KMS-11 (cell line): ENCODE data around the gene OMG.

Experiments used
- H2AFZ ChIP-seq: fragments of 200-600 bp; sonication (generic); 2 replicates; pipeline ENCODE4 v1.6.1; 2016; ENCODE audit warnings: antibody characterized with exemption, mixed run types, low read depth
- H3K27ac ChIP-seq: fragments of 200-600 bp; sonication (generic); 2 replicates; pipeline ENCODE4 v1.6.1; 2016; ENCODE audit warnings: mild to moderate bottlenecking, mixed run types
- H3K27me3 ChIP-seq: fragments of 200-600 bp; sonication (generic); 2 replicates; pipeline ENCODE4 v1.6.1; 2017; ENCODE audit warnings: mild to moderate bottlenecking, low read depth, mixed run types, moderate library complexity; ENCODE audit not compliant: insufficient read depth
- H3K36me3 ChIP-seq: fragments of 200-600 bp; sonication (generic); 2 replicates; pipeline ENCODE4 v1.6.1; 2017; ENCODE audit warnings: mild to moderate bottlenecking, mixed run types; ENCODE audit not compliant: insufficient read depth
- H3K4me1 ChIP-seq: fragments of 200-600 bp; sonication (generic); 2 replicates; pipeline ENCODE4 v1.6.1; 2016; ENCODE audit warnings: mild to moderate bottlenecking, low read depth, mixed run types; ENCODE audit not compliant: poor library complexity, severe bottlenecking
- H3K4me2 ChIP-seq: fragments of 200-600 bp; sonication (generic); 2 replicates; pipeline ENCODE4 v1.7.0; 2016; ENCODE audit warnings: mild to moderate bottlenecking, mixed run types
- H3K4me3 ChIP-seq: fragments of 200-600 bp; sonication (generic); IDR thresholded peaks from 2 replicates; pipeline ENCODE4 v1.6.1; 2017; ENCODE audit warnings: low read depth, low read length, mixed read lengths; ENCODE audit not compliant: insufficient read depth
- H3K79me2 ChIP-seq: fragments of 200-600 bp; sonication (generic); 2 replicates; pipeline ENCODE4 v1.6.1; 2016; ENCODE audit warnings: low read depth, mixed run types; ENCODE audit not compliant: insufficient read depth
- H3K9ac ChIP-seq: fragments of 200-600 bp; sonication (generic); 2 replicates; pipeline ENCODE4 v1.6.1; 2016; ENCODE audit warnings: mild to moderate bottlenecking, mixed run types
- H4K20me1 ChIP-seq: fragments of 200-600 bp; sonication (generic); 2 replicates; pipeline ENCODE4 v1.6.1; 2016; ENCODE audit warnings: mild to moderate bottlenecking, mixed run types; ENCODE audit not compliant: insufficient read depth
- TF ChIP-seq, protein P1 (sequence below): fragments of 200-600 bp; sonication (generic); conservative IDR thresholded peaks from 2 replicates; pipeline ENCODE4 v1.6.1; 2017; ENCODE audit warnings: low read depth, mild to moderate bottlenecking, antibody characterized with exemption, low read length, moderate library complexity, mixed read lengths

OMG gene

GRCh38 chr17:31256936-31257335, 40.1 kb downstream of the OMG start:
- no peak overlapping the region for H3K4me3 ChIP-seq
- no peak overlapping the region for H2AFZ ChIP-seq
- H3K36me3 ChIP-seq = no peaks in the 10 kb centered on the region; the same call in 1 of the 2 replicates
- H3K9ac ChIP-seq = no peak overlapping the region
- no peaks in the 10 kb centered on the region for H3K27me3 ChIP-seq
- peaks cover 22% of the 10 kb centered on the region for H3K4me1 ChIP-seq
- TF ChIP-seq, protein P1, sequence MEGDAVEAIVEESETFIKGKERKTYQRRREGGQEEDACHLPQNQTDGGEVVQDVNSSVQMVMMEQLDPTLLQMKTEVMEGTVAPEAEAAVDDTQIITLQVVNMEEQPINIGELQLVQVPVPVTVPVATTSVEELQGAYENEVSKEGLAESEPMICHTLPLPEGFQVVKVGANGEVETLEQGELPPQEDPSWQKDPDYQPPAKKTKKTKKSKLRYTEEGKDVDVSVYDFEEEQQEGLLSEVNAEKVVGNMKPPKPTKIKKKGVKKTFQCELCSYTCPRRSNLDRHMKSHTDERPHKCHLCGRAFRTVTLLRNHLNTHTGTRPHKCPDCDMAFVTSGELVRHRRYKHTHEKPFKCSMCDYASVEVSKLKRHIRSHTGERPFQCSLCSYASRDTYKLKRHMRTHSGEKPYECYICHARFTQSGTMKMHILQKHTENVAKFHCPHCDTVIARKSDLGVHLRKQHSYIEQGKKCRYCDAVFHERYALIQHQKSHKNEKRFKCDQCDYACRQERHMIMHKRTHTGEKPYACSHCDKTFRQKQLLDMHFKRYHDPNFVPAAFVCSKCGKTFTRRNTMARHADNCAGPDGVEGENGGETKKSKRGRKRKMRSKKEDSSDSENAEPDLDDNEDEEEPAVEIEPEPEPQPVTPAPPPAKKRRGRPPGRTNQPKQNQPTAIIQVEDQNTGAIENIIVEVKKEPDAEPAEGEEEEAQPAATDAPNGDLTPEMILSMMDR = no peak
- no peak overlapping the region for H3K4me2 ChIP-seq
- no peaks in the 10 kb centered on the region for H4K20me1 ChIP-seq
- no peaks in the 10 kb centered on the region for H3K79me2 ChIP-seq
- no peak overlapping the region for H3K27ac ChIP-seq

DNA sequence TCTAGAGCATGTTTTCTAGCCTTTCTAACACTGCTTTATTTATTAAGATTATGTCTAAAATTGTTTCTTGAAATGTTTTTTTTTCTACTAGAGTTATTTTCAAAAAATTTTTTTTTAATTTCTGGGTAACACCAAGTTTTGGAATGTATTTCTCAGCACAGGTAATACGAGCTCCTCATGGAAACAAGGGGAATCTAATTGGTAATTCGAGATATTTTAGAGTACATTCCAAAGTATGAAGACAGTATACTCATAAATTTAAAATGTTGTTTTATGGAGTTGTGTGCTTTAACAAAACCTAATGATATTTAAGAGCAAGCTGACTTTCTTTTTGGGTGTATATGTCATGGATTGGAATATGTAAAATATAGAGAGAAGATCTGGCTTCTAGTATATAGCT, 42.4 kb downstream of the OMG start:
- no peaks in the 10 kb centered on the region; the same call in 1 of the 2 replicates for H3K36me3 ChIP-seq
- H2AFZ ChIP-seq = no peak overlapping the region
- peaks cover 45% of the 10 kb centered on the region for H3K4me1 ChIP-seq
- H3K27ac ChIP-seq = no peak overlapping the region
- no peak overlapping the region for H3K4me3 ChIP-seq
- H3K79me2 ChIP-seq = no peaks in the 10 kb centered on the region
- no peaks in the 10 kb centered on the region for H4K20me1 ChIP-seq
- no peak overlapping the region for H3K9ac ChIP-seq
- H3K4me2 ChIP-seq = no peak overlapping the region
- no peaks in the 10 kb centered on the region for H3K27me3 ChIP-seq
- TF ChIP-seq, protein P1 = no peak

- Histone ChIP-seq H3K4me1 (peaks cover 56% of the 10 kb centered on the region), H3K4me3 (no peak overlapping the region), H3K36me3 (no peaks in the 10 kb centered on the region), H3K27me3 (no peaks in the 10 kb centered on the region), H3K9ac (no peak overlapping the region), H3K79me2 (no peaks in the 10 kb centered on the region), H2AFZ (no peak overlapping the region), H3K4me2 (peak overlapping the region; percentile 96; the same call in 1 of the 2 replicates), H4K20me1 (no peaks in the 10 kb centered on the region), H3K27ac (no peak overlapping the region)
- TF ChIP-seq, protein P1 = no peak
Observed at GRCh38 chr17:31252741-31253140, 44.3 kb downstream of the OMG start.

GRCh38 chr17:31251970-31252328, 45.1 kb downstream of the OMG start:
- Histone ChIP-seq H3K4me3 (no peak overlapping the region), H3K4me1 (peaks cover 56% of the 10 kb centered on the region), H3K27ac (0 out of 2 replicates have a peak overlapping the region, but pooled peaks have one; percentile 54), H3K36me3 (no peaks in the 10 kb centered on the region), H3K79me2 (no peaks in the 10 kb centered on the region), H3K9ac (no peak overlapping the region), H3K4me2 (peak overlapping the region; percentile 96), H2AFZ (no peak overlapping the region), H4K20me1 (no peaks in the 10 kb centered on the region), H3K27me3 (no peaks in the 10 kb centered on the region)
- TF ChIP-seq, protein P1 = no peak
